ENCODE measurements around the gene FAM3B.

Gene FAM3B

GRCh38 chr21:41321908-41322495 is 5.4 kb downstream of the FAM3B start:
- DNase-seq: no peak
- no peaks in the 10 kb centered on the region for H3K36me3 ChIP-seq (replicated peaks)
- H3K27me3 ChIP-seq (replicated peaks): peaks cover 2% of the 10 kb centered on the region
- TF ChIP-seq, protein P1, sequence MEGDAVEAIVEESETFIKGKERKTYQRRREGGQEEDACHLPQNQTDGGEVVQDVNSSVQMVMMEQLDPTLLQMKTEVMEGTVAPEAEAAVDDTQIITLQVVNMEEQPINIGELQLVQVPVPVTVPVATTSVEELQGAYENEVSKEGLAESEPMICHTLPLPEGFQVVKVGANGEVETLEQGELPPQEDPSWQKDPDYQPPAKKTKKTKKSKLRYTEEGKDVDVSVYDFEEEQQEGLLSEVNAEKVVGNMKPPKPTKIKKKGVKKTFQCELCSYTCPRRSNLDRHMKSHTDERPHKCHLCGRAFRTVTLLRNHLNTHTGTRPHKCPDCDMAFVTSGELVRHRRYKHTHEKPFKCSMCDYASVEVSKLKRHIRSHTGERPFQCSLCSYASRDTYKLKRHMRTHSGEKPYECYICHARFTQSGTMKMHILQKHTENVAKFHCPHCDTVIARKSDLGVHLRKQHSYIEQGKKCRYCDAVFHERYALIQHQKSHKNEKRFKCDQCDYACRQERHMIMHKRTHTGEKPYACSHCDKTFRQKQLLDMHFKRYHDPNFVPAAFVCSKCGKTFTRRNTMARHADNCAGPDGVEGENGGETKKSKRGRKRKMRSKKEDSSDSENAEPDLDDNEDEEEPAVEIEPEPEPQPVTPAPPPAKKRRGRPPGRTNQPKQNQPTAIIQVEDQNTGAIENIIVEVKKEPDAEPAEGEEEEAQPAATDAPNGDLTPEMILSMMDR (IDR thresholded peaks at IDR 0.05; ENCODE audit: low read depth, low read length, missing control alignments): no peak
- in situ Hi-C loops (cut with HindIII; ENCODE audit: low pct_ligation_motif_present, low sequenced_read_pairs): no loop called here
- H3K27ac ChIP-seq: no peak overlapping the region
- H3K4me3 ChIP-seq (ENCODE audit: low read depth, low read length): no peak overlapping the region

DNA sequence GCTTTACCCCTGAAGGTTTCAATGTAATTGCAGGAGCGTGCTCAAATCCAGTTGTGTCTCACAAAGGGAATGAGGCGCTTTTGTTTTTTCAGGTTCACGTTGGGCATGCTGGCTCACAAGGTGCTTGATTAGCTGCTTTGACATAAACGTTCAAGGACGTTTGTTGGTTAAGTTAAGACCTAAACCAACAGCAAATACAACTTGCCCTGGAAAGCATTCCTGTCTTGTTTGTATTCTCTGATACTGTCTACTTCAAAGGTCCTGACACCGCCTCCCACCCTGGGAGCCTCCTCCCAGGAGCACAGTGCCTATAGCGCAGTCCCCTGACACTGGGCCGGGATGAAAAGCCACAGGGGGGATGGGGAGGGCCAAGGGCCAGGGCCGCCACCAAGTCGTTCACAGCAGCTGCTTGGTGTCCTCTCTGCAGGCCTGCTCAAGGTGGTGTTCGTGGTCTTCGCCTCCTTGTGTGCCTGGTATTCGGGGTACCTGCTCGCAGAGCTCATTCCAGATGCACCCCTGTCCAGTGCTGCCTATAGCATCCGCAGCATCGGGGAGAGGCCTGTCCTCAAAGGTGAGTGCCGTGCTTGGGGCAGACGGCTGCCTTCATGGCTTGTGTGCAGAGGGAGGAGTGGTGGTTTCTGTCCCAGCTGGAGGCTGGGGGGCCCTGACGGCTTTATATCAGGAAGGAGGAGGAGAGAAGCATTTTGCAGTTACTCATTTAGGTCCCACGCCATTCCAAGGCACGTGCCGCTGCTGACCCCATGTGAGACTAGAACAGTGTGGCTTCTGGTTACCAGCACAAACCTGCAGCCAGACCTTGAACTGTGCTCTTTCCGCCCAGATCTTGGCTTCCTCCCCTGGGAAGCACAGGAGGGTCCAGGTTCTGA is 6.1 kb downstream of the FAM3B start:
- H3K36me3 ChIP-seq (replicated peaks): no peaks in the 10 kb centered on the region
- H3K4me3 ChIP-seq (ENCODE audit: low read depth, low read length): no peak overlapping the region
- no peak overlapping the region for H3K27ac ChIP-seq
- no peaks in the 10 kb centered on the region for H3K27me3 ChIP-seq (replicated peaks)
- no peak for DNase-seq
- in situ Hi-C loops (cut with HindIII; ENCODE audit: low pct_ligation_motif_present, low sequenced_read_pairs): no loop called here
- TF ChIP-seq, protein P1 (IDR thresholded peaks at IDR 0.05; ENCODE audit: low read depth, low read length, missing control alignments): no peak

DNA sequence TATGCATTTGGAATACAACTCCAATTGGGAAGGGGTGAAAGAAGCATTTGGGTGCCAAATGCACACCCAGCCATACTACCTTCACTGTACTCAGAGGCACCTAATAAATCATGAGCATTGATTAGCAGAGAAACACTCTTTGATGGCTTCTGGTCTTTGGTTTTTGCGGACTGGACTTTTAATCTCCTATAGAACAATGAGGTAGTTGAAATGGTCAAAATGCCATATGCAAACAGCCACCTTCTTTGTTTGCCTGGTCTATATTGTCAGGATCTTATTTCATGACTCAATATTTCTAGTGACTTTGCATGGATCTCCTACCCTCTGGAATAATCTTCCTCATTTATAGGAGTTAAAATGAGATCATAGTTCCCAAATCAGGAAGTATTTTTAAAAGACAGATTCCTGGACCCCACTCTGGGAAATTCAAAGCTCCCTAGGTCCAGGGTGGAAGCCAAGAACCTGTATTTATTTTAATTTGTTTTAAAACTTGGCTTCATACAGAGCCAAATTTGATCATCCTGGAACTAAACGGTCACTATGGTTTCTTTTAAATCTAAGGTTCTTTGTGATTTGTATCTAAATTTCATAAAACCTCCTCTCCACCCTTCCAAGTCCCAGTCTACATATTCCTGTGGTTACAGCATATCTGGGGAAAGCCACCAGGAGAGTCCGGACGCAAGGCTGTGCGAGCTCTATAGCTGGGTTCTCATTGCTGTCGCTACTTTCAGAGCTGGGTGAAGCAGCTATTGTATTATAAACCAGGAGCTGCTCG is 8.7 kb downstream of the FAM3B start:
- no peaks in the 10 kb centered on the region for H3K27me3 ChIP-seq (replicated peaks)
- no peak overlapping the region for H3K4me3 ChIP-seq (ENCODE audit: low read depth, low read length)
- TF ChIP-seq, protein P1 (IDR thresholded peaks at IDR 0.05; ENCODE audit: low read depth, low read length, missing control alignments): no peak
- no peak for DNase-seq
- no peaks in the 10 kb centered on the region for H3K36me3 ChIP-seq (replicated peaks)
- in situ Hi-C loops (cut with HindIII; ENCODE audit: low pct_ligation_motif_present, low sequenced_read_pairs): no loop called here
- H3K27ac ChIP-seq: no peak overlapping the region

DNA sequence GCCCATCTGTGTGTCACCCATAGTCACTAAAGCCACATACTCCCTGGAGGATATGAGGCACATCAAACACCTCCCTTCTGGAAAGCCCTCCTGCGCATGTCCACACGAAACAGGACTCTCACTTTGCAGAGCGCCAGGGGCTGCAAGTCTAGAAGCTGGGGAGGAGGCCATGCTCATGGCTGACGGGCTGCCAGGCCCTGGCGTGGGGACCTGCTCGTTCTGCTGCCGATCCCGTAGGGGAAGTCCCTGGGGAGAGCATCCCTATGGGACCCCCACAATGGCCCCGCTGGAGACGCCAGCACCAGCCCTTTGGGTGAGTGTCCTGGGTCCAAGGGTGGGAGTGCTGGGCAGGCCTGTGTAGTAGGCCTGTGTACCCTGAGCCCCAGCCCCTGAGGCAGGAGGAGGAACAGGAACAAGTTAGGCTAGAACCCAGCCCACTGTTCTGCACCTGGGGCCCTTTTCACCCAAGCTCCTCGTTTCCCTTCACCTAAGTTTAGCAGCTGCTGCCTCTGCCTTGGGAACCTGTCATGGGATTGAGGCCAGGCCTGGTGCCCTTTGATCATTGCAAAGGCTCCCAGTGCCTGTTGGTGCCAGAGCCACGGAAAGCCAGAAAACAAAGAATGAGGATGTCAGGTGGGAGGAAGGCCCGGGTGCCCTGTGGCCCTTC is 9.9 kb downstream of the FAM3B start:
- no peaks in the 10 kb centered on the region for H3K36me3 ChIP-seq (replicated peaks)
- no peak overlapping the region for H3K4me3 ChIP-seq (ENCODE audit: low read depth, low read length)
- no peak overlapping the region for H3K27ac ChIP-seq
- no peak for DNase-seq
- TF ChIP-seq, protein P1 (IDR thresholded peaks at IDR 0.05; ENCODE audit: low read depth, low read length, missing control alignments): no peak
- in situ Hi-C loops (cut with HindIII; ENCODE audit: low pct_ligation_motif_present, low sequenced_read_pairs): no loop called here
- no peaks in the 10 kb centered on the region for H3K27me3 ChIP-seq (replicated peaks)

- H3K36me3 ChIP-seq (replicated peaks): no peaks in the 10 kb centered on the region
- H3K27ac ChIP-seq: no peak overlapping the region
- in situ Hi-C loops (cut with HindIII; ENCODE audit: low pct_ligation_motif_present, low sequenced_read_pairs): no loop called here
- no peak overlapping the region for H3K4me3 ChIP-seq (ENCODE audit: low read depth, low read length)
- DNase-seq: no peak
- H3K27me3 ChIP-seq (replicated peaks): no peaks in the 10 kb centered on the region
- TF ChIP-seq, protein P1 (IDR thresholded peaks at IDR 0.05; ENCODE audit: low read depth, low read length, missing control alignments): no peak
Observed at GRCh38 chr21:41327753-41328152, 11.2 kb downstream of the FAM3B start.
